HG02678 (cell line): Measurements from ENCODE around the gene INAFM2.

ENCODE experiments used
- ATAC-seq: cut with Tn5 transposase; IDR thresholded peaks from one replicate; pipeline ENCODE4 v1.9.1; 2021; ENCODE audit warnings: mild to moderate bottlenecking, moderate library complexity; ENCODE audit not compliant: unreplicated experiment

The INAFM2 gene

DNA sequence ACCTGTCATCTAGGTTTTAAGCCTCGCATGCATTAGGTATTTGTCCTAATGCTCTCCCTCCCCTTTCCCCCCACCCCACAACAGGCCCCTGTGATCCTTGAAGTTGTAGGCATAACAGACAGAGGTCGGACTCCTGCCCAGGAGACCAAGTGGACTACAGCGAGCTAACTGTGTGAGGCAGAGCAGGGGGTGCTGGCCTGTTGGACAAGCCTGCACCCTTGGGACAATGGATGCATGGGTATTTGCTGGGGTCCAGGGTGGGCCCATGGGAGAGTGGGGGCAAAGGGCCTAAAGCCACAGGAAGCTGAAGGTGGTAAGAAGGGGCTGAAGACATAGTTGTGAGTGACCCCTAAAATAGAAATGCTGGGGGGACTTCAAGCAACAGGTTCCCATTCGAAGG lies 18.2 kb upstream of the INAFM2 start:
- no peak for ATAC-seq

DNA sequence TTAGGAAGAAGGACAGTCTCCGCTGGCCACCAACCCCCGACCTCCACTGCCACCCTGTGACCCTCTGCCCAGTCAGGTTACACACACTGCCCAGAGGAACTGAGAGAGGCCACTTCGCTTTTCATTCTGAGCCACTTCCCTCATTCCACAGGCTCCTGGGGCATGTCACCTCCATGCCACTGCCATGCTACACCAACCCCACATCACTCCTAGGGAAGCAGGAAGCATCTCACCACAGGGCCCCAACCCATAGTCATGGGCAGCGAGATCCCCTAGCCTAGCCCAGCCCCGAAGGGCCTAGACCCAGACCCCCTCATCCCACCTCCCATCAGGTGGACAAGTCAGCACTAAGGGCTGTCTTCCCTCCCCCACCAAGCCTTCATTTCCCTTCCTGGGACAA lies 17.1 kb upstream of the INAFM2 start:
- no peak for ATAC-seq

DNA sequence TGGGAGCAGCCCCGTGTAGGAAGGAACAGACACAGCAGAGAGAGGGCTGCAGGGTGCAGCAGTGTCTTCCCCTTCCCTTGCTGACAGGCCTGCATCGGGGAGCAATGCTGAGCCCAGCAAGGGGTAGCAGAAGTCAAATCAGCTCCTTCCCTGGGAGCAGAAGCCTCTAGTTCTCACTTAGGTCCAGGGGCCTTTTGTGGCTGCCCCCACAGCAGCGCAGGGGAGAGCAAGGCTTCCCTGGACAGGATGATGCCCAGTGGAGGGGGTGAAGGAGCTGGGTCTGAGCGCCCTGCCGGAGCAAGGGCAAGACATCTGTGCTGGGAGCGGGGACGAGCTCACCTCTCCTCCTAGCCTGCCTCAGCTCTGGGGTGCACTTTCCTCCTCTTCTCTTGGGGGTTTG lies 16.6 kb upstream of the INAFM2 start:
- no peak for ATAC-seq

DNA sequence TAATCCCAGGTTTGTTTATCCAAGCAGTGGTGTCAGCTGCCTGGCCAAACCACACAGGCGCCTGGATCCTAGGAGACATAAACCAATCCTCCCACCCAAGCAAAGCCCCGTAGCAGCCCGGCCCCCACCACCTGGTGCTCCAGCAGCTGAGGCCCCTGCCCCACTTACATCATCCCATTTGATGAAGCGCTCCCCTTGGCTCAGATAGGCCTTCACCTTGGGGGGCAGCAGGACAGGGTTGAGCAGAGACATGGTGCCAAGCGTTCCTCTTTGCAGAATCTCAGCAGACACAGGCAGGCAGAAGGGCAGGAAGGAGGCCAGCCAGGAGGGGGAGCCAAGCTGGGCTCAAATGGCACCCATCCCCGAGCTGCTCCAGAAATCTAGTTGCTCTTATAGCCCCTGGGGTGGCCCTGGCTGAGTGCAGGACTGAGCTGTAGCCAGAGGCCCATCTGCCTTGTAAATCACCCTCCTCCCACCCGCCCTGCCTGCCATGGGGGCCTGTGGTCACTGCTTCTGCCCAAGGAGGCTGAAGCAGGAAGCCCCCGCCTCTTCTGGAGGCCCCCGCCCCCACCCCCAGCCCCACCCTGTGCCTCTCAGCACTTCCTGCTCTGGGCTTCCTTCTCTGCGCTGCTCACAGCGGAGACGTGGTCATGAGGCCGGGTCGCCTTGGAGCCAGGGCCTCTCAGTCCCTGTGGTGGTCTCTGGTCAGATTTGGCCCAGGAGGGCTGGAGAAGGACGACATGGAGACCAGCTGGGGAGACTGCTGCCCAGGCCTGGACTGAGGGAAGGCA lies 15.9 kb upstream of the INAFM2 start, which contains the start of gene PLCB2:
Gene PLCB2 (minus strand): TSS at position 515 of the 791 bp plus-strand sequence. CDS start 263 bp downstream, at position 252.
- peak; percentile 53 for ATAC-seq

DNA sequence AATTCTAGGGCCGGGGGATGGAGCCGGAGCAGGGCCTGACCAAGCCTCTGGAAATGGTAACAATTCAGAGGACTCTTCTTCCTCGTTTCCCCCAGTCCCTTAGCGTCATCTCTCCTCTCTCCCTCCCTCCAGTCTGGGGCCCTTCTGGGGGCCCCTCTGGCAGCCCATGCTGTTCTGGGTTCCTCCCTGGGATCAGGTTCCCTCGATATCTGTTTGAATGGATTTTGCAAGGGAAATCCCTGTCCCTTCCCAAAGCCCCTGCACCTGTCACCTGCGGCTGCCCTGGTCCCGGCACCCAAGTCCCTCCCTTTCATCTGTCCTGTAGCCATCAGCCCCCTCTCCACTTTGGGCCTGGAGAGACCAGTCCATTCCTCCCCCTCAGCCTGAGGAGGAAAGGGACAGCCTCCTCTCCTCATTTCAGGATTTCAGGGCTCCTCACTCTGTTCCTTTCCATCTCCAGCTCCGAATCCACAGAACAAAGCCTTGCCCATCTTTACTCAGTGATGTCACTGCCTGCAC lies 14.1 kb upstream of the INAFM2 start:
- no peak for ATAC-seq

DNA sequence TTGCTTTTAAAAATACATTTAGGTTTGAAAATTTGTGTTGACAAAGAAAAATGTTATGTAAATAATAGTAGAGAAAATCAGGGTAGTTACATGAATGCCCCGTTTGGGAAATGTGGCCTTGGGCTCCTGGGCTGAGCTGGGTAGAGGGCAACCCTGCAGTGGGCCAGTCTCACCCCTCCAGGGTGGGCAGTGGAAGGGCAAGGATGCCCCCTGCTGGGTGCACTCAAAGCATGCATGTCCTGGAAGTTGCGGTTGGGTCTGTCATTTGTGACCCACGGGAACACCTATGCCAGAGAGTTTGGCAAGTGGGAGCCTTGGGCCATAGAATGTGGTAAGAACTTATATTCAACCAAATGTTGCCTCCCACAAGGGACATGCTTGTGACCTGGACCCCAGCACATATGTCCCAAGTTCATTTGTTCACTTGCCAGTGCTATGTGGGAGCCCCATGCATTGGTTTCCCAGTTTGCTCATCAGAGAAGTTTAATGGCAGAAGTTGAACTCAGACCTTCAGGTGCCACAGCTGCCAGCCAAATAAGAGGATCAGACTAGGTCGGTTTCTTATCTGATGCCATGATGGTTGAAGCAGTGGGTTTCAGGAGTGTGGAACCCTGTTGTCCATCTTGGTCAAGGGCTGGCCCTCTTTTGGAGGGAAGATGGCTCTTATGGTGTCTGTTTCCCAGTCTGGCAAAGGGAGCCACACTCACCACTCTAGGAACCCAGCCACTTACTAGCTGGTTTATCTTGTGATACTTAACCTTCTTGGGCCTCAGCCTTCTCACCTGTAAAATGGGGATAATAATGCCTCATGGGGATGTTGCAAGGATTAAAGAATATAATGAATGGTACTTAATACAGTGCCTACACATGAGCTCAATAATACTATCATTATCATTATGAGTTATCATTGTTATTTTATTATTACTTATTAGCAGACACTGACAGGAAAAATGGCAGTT lies 13.2 kb upstream of the INAFM2 start:
- no peak for ATAC-seq

DNA sequence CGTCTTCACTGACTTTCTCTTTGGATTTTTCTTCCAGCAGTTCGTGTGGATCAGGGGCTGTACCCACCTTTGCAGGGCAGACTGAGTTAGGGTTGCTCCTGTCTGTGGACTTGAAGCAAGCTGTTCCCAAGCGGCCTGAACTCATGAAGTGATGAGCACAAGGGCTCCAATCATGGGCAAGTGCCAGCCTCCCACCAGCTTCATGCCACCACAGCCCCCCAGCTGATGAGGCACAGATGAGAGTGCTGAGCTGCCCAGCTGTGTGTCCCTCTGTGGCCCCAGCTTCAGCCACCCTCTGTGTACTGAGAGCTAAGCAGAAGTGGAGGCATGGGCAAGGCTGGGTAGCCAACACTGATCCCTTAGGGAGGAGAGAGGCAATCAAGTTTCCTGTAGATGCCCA lies 12.5 kb upstream of the INAFM2 start:
- ATAC-seq: no peak

DNA sequence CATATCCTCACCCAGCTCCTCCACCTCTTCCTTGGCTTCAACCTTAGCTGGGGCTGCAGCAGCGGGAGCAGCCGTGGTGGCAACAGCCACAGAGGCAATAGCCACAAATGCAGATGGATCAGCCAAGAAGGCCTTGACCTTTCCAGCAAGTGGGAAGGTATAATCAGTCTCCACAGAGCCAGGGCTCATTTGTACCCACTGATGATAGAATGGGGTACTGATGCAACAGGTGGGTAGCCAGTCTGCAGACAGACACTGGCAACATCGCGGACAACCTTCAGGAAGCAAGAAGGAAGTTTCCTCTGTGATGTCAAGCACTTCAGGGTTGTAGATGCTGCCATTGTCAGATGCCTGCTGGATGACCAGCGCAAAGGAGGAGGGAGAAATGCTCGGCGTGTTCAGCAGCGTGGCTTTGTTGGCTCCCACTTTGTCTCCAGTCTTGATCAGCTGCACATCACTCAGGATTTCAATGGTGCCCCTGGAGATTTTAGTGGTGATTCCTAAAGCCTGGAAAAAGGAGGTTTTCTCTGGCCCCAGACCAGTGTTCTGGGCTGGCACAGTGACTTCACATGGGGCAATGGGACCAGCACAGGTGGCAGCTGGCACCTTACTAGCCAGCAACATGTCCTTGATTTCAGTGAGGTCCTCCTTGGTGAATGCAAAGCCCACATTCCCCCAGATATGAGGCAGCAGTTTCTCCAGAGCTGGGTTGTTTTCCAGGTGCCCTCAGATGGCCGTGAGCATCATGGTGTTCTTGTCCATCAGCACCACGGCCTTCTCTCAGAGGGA lies 10.9 kb upstream of the INAFM2 start:
- ATAC-seq: no peak

DNA sequence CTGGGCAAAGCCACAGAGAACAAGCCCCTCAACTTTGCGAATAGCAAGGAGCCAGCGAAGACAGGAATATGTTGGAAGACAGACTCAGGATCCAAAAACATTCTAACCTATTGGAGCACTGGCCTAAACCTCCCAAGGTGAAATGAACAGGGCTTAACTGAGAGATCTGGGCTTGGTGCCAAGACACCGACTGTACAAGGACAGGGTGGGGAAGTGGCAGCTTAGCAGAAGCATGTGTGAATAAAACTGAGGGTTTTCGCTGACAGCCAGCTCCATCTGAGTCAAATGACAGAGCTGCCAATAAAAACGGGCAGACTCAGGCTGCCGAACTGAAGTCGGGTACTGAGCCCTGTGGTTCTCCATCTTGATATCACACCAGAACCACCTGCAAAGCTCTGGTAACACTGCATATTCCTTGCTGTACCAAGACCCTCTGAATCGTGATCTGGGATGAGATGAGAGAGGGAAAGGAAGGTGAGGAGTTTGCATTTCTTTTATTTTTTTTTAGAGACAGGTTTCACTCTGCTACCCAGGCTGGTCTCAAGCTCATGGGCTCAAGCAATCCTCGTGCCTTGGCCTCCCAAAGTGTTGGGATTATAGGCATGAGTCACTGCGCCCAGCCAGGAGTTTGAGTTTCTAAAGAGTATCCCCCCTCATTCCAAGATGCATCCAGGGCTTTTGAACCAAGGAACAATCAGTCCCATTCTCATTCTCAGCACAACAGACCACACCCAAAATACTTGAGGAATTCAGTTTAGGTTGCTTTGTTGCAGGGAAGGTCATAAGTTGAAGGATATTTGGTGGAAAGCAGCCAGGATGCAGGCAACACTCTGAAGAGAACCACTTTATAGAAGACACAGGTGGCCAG lies 9.7 kb upstream of the INAFM2 start:
- ATAC-seq: no peak

DNA sequence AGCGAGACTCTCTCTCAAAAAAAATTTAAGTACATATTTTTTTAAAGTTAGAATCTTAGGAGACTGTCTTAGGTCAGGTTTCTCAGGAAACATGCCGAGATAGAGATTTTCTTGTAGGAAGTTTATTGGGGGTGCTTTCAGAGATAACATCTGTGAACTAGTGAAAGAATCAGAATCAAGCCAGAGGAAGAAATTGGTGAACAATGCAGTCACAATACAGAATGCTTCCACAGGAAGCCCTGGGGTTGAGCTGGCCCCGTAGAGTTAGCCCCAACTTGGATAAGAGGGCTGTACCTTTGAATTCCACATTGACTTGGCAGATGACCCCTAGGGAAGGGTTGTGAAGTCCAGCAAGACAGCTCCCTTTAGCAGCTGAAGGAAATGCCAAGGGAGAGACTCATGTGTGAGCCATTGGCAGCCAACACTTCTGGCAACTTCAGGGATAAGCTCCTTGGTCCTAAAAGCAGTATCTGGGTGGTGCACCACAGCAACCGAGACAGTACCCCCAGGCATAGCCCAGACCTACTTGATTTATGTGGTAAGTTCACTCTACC lies 8.7 kb upstream of the INAFM2 start:
- no peak for ATAC-seq

DNA sequence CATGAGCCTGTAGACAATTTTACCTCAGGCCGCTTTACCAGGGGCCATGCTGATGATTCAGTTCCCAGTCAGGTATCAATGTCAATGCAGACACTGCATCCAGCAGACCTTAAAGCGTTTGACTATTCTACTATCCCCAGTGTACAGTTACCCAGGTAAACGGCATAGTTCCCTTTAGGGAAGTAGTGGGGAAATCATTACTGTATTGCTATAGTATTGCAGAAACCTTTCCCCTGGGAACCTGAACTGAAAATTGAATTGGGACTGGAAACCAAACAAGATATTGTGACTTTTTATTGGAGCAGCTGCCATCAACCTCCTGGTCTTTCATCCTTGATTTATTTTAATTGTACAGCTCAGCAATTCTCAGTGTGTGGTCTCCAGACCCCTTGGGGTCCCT lies 6.6 kb upstream of the INAFM2 start:
- ATAC-seq: no peak

DNA sequence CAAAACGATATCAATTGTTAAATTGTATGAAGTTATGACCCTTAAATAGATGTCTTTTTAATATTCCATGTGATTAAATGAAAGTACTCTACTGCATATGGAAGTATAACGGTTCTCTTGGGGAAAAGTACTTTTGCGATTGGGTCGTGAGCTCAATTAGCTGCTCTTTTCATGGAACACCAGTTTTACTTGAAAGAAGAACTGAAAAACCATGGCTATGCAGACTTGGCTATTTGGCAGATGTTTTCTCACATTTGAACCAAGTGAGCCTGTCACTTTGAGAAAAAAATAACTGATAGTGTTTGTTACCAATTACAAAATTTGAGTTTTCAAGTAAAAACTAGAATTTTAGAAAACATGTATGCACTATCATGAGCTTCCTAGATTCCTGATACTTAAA lies 5.9 kb upstream of the INAFM2 start:
- no peak for ATAC-seq

DNA sequence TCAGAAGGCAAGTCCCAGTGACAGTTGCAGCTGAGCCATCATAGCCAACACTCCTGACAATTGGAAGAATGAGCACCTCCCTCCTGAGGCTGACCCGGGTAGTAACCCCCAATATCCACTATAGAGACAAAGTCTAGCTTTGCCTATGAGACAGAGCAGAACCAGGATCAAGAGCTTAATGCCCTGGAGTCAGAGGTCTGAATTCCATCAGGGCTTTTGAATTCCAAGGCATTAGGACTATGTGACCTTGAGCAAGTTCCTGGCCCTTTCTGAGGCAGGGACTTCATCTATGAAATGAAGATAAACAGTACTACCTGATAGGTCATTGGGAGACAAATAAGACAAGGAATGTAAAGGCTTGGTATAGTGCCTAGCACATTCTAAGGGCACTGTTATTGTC lies 3.1 kb upstream of the INAFM2 start:
- no peak for ATAC-seq

DNA sequence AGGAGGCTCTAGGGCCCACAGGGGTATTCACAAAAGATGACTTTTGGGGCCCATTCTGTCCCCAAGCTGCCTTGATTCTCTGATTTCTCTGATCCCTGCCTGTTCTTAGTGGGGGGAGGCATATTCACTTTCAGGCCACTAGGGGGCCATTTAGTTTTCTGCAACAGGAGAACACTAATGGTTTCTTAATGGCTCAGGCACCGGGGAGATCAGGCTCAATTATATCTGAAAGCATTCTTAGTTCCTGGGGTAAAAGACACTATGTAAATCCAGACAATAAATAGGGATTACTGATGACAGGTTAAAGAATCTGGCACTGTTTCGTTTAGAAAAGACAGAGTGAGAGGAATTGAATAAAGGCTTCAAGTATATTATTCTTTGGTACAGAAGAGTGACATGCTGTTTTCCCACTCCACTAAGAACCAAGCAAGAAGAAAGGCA lies 2.5 kb upstream of the INAFM2 start:
- no peak for ATAC-seq

DNA sequence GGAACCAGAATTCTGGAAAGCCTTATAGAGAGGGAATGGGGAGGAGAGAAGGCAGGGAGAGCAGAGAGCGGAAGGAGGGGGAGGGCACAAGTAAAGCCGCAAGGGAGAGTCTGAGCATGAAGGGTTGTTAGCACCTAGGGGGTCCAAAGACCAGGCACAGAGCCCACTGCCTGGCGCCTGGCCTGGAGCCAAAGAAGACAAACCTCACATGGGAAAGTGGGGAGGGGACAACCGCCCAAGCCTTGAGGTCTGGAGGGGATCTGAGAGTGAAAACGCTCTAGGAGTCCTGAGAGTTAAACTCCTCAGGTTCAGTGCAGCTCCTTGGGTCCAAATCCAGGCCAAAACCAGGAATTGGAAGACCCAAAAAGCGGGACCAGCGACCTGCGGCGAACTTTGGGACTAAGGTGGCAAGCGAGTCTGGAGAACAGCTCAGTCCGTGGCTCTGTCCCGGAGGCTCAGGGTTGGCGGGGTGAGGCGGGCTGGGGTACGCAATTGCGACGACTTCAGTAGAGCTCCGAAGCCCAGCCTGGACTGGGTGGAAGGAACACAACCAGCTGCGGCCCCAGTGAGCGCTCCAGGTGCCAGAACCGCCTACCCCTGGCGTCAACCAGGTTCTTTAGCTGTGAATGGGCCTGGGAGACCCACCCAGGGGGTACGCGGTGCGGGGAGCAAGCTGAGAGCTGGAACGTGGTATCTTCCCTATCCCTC lies 807 bp upstream of the INAFM2 start:
- no peak for ATAC-seq

DNA sequence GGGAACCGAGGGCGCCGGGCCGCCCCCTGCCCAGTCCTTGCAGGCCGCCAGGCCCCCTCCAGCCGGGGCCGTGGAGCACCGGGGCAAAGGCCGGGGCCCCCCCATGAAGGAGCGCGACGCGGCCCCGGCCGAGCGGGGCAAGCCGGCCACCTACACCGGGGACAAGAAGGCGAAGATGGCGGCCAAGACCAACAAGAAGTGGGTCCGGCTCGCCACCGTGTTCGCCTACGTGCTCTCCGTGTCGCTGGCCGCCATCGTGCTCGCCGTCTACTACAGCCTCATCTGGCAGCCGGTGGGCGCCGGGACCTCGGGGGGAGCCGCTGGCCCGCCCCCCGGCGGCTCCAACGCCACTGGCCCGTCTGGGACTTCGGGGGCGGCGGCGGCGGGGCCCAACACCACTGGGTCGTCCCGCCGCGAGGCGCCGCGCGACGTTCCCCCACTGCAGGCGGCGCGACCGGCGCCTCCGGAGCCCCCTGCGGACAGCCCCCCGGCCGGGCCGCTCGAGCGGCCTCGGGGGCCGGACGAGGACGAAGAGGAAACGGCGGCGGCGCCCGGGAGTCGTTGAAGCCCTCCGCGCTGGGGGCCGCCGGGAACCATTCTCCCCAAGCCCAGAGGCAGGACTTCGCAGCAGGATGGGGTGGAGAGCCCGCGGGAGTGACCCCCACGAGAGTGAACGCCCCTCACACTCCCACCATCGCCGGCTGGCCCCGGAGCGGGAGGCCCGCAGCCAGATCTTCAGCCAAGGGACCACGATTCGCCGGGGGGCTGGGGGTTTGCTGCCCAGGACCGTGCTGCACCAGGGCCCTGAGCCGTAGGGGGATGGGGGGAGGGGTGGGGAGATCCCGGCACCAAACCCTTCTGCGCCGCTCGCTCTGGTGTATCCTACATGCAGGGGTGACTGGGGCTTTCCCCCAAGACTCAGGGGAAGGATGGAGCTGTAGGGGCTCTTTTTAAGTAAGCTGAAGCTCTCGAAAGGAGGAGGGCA lies 753 bp downstream of the INAFM2 start:
- peak; percentile 7 for ATAC-seq

DNA sequence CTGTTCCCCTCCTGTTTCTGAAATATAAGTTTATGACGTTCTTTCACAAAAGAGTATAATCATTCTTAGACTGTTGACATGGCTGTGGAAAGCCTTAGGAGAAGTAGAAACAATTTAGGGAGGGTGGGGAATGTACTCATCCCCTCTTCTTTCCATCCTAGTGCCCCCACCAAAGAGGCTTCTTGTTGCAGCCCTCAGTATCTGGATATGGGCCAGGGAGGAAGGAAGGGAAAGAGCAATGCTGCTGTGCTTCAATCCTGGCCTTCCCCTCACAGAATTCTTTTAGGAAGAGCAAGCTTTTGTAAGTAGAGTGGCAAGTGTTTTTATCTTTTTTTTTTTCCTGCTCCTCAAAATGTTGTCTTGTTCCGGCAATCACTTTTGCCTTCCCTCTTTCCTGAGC lies 1.7 kb downstream of the INAFM2 start:
- ATAC-seq: no peak

DNA sequence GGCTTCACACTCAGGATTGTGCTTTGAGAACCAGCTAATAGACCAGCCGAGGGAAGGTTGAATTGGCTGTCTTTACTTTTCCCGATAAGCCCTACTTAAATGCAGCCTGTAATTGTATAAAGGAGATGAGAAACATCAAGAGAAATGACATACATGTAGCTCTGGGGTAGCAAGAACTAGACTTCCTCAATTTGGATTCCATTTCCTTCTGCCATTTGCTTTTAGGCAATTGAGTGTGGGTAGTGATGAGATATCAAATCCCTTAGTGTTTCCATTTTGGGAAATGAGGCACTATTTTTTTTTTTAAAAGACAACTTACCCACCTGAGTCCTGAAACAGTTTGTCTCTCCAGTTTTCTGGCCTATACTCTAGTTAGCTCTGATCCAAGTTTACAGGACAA lies 2.2 kb downstream of the INAFM2 start:
- no peak for ATAC-seq
